ENCODE measurements around the gene PBX1. TPM values are rescaled to one million over a fixed set of nuclear protein-coding genes. Genes with fewer than 3 reads are reported as not detected.

Gene PBX1
- total RNA-seq, 1 donor from 2014 or later, result 257 TPM

DNA sequence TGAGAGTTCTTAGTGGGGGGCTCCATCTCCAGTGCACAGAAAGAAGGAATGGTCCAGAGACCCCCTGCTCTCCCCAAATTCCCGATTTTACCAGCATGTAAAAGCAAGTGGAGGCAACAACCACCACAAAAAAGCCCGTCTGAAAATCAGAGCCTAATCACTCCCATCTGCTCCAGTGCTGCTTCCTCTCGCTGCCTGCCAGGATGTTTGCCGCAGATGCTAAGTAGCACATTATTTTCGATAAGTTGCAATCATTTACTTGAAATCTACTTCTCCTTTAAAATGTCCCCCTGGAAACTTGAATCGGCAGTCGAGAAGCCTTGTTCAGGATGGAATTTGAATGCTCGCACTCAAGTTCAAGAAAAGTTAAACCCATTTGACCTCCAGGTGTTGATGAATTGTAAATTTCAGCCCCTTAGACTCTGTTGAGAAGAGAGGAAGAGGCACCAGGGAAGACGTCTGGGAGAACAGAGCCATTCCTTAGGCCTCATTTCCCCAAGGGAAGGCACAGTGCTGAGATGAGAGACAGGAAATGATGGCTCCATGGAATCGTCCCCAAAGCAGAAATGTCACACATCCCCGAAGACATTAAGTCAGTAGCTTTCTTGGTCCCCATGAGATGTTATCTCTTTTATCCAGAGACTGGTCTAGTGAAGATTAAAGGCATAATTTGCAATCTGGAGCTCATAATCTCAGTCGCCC, 221.3 kb downstream of the PBX1 start:
- Mint-ChIP-seq H3K27ac (peak overlapping the region; percentile 58), H3K9me3 (no peaks in the 10 kb centered on the region), H3K4me1 (ENCODE audit: unreplicated experiment) (peaks cover 64% of the 10 kb centered on the region), H3K36me3 (peaks cover 28% of the 10 kb centered on the region), H3K27me3 (no peaks in the 10 kb centered on the region), H3K4me3 (peak overlapping the region; percentile 59)
- DNase-seq (ENCODE audit: extremely low spot score, unreplicated experiment), result no peak
- TF ChIP-seq, protein P1, sequence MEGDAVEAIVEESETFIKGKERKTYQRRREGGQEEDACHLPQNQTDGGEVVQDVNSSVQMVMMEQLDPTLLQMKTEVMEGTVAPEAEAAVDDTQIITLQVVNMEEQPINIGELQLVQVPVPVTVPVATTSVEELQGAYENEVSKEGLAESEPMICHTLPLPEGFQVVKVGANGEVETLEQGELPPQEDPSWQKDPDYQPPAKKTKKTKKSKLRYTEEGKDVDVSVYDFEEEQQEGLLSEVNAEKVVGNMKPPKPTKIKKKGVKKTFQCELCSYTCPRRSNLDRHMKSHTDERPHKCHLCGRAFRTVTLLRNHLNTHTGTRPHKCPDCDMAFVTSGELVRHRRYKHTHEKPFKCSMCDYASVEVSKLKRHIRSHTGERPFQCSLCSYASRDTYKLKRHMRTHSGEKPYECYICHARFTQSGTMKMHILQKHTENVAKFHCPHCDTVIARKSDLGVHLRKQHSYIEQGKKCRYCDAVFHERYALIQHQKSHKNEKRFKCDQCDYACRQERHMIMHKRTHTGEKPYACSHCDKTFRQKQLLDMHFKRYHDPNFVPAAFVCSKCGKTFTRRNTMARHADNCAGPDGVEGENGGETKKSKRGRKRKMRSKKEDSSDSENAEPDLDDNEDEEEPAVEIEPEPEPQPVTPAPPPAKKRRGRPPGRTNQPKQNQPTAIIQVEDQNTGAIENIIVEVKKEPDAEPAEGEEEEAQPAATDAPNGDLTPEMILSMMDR (conservative IDR thresholded peaks at IDR 0.05), result no peak

DNA sequence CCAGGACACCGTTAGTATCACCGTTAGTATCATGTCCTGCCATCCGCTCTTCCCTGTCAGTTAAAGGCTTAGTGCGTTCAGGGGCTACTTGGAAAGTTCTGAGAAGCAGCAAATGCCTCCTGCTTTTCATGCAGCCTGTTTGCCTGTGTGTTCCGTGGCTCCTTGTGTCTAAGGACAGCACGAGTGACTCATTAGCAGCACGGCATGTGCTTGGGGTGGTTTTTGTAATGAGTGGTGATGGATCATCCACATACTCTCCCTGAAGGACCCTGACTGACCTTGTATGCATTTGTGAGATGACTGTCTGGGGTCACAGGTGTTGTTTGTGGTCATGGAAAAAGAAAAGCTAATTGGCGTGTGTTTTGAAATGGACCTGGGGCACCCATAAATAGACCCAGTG, 221.9 kb downstream of the PBX1 start:
- H3K4me1 Mint-ChIP-seq (ENCODE audit: unreplicated experiment), result peaks cover 61% of the 10 kb centered on the region
- H3K27me3 Mint-ChIP-seq, result no peaks in the 10 kb centered on the region
- H3K27ac Mint-ChIP-seq, result peak overlapping the region; percentile 58
- no peaks in the 10 kb centered on the region for H3K9me3 Mint-ChIP-seq
- TF ChIP-seq, protein P1 (conservative IDR thresholded peaks at IDR 0.05), result no peak
- peaks cover 28% of the 10 kb centered on the region for H3K36me3 Mint-ChIP-seq
- peak overlapping the region; percentile 59 for H3K4me3 Mint-ChIP-seq
- no peak for DNase-seq (ENCODE audit: extremely low spot score, unreplicated experiment)

DNA sequence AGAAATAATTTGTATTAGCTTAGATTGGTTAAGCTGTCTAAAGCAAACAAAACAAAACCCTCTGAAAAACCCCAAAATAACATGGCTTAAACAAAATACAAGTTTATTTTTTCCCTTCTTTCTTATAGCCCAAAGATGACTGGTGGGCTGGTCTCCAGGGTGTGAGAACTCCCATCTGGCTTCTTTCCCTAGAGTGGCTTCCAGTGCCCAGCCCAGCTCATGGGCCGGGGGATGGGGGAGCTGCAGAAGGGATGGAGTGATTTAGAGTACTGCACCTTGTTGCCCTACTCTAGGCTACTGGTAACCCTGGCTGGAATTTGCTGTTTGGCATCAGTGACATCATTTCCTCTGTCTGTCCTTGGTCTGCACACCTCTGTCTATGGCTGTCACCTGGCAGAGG, 223.0 kb downstream of the PBX1 start:
- Mint-ChIP-seq H3K4me1 (ENCODE audit: unreplicated experiment) (peaks cover 64% of the 10 kb centered on the region), H3K27me3 (no peaks in the 10 kb centered on the region), H3K36me3 (peaks cover 28% of the 10 kb centered on the region), H3K4me3 (no peak overlapping the region), H3K27ac (peak overlapping the region; percentile 50), H3K9me3 (no peaks in the 10 kb centered on the region)
- TF ChIP-seq, protein P1 (conservative IDR thresholded peaks at IDR 0.05), result no peak
- no peak for DNase-seq (ENCODE audit: extremely low spot score, unreplicated experiment)

DNA sequence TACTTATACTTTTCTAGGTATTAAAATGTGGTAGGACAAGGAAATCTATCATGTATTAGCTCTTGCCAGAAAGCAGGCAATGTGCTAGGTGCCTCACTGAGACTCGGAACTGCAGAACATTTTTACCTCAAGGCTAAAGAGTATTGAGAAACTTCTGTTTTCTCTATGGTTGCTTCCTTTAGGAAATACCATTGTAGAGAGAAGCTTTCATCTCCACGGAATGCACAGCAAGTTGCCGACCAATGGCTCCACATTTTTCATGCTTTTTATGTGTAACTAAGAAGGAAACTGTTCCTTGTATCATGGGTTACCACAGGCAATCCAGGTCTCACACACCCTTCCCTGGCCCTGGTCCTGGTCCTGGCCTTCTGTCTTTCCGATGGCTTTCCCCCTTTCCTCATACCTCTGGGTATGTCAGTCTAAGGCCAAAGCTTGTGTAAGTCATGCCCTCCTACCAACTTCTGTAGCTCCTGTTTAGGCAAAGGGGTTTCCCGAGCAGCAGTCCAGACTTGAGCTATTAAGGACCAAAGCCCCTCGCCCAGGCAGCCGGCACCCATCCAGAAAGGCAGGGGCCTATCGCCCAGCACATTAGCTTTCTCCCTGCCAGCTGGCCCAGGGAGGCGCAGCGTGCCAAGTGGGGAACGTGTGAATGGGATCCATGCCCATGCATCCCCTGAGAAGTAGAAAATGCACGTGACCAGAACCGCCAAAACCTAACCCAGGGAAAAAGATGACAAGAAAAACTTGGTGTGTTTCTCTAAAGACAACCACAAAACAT, 225.0 kb downstream of the PBX1 start:
- no peak for DNase-seq (ENCODE audit: extremely low spot score, unreplicated experiment)
- Mint-ChIP-seq H3K27me3 (no peaks in the 10 kb centered on the region), H3K27ac (peak overlapping the region; percentile 82), H3K4me3 (peak overlapping the region; percentile 53), H3K9me3 (no peaks in the 10 kb centered on the region), H3K4me1 (ENCODE audit: unreplicated experiment) (peaks cover 75% of the 10 kb centered on the region), H3K36me3 (peaks cover 33% of the 10 kb centered on the region)
- TF ChIP-seq, protein P1 (conservative IDR thresholded peaks at IDR 0.05), result no peak

DNA sequence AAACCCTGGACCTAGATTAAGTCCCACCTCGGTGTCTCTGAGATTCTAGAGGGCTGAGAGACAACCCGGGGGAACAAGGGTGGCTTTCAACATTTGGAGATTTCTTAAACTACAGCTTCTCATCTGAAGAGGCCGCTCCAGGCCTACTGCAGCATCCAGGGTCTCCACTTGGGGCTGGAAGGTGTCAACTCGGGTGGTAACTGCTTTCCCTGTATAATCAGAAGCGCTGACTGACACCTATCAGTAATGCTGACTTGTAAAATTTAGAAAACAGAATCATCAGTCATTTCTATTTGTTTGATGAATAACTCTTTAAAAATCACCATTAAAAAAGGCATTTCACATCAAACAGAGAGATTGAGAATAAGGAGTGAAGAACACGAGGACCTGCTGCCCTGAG, 226.0 kb downstream of the PBX1 start:
- Mint-ChIP-seq H3K27me3 (no peaks in the 10 kb centered on the region), H3K36me3 (peaks cover 40% of the 10 kb centered on the region), H3K27ac (peak overlapping the region; percentile 97), H3K4me3 (no peak overlapping the region), H3K4me1 (ENCODE audit: unreplicated experiment) (peaks cover 75% of the 10 kb centered on the region), H3K9me3 (no peaks in the 10 kb centered on the region)
- TF ChIP-seq, protein P1 (conservative IDR thresholded peaks at IDR 0.05), result no peak
- DNase-seq (ENCODE audit: extremely low spot score, unreplicated experiment), result no peak
